ENCODE measurements around the gene ISCU.

The ISCU gene

DNA sequence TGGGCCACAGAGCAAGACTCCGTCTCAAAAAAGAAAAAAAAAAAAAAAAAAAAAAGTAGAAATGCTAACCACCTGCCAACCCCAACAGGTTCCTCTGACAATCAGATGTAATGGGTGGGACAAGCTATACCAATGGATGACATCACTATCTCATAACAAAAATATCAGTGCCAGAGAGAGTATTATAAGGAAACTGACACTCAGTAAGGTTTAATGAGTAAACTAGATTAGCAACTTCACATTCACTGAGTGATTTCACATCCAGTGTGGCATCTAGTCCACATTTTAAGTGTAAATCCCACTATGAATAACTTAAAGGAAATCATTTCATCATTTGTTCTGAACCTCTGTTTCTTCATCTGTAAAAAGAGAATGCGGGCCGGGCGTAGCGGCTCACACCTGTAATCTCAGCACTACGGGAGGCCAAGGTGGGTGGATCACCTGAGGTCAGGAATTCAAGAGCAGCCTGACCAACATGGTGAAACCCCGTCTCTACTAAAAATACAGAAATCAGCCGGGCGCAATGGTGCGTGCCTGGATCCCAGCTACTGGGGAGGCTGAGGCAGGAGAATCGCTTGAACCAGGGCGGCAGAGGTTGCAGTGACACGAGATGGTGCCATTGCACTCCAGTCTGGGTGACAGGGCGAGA is 3.3 kb upstream of the ISCU start:
- no peak overlapping the region for H3K4me3 ChIP-seq (ENCODE audit: low read depth, low read length)
- no peak for TF ChIP-seq CTCF (IDR thresholded peaks at IDR 0.05; ENCODE audit: low read depth, low read length)
- in situ Hi-C loops (cut with HindIII; ENCODE audit: low sequenced_read_pairs): no loop called here
- no peak for DNase-seq (ENCODE audit: low read depth, low spot score)

GRCh38 chr12:108559748-108560147 is 2.6 kb upstream of the ISCU start:
- TF ChIP-seq CTCF (IDR thresholded peaks at IDR 0.05; ENCODE audit: low read depth, low read length): no peak
- DNase-seq (ENCODE audit: low read depth, low spot score): no peak
- in situ Hi-C loops (cut with HindIII; ENCODE audit: low sequenced_read_pairs): no loop called here
- peak overlapping the region; percentile 99 for H3K4me3 ChIP-seq (ENCODE audit: low read depth, low read length)

DNA sequence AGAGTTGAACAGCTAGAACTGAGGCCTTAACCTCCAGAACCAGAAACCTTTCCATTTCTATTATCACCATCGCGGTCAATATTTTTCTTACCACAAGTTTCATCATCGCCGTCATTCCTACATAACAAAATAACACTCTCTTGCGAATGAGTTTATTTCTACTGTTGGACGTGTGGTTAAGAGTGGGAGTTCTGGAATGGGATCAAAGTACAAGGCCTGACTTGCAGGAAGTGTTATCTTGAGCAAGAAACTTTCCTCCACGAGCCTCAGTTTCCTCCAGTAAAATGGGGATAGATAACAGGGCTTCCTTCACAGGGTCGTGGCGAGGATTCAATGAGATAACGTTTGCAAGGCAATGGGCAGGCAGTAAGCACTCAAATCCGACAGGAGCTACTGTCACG is 2.1 kb upstream of the ISCU start:
- in situ Hi-C loops (cut with HindIII; ENCODE audit: low sequenced_read_pairs): no loop called here
- peak; percentile 37 for DNase-seq (ENCODE audit: low read depth, low spot score)
- no peak for TF ChIP-seq CTCF (IDR thresholded peaks at IDR 0.05; ENCODE audit: low read depth, low read length)

GRCh38 chr12:108560752-108561719 is 1.4 kb upstream of the ISCU start, which contains the start of gene SART3:
Gene SART3, minus strand, starts transcription at chr12:108561173. Its CDS starts 19 bp downstream, at chr12:108561154.
- DNase-seq (ENCODE audit: low read depth, low spot score): peak; percentile 93
- H3K4me3 ChIP-seq (ENCODE audit: low read depth, low read length): peak within 1 kb of the TSS; percentile 99
- TF ChIP-seq CTCF (IDR thresholded peaks at IDR 0.05; ENCODE audit: low read depth, low read length): no peak
- in situ Hi-C loops (cut with HindIII; ENCODE audit: low sequenced_read_pairs): no loop called here

More for the DNA sequence above, 2.1 kb upstream of the ISCU start:
- H3K4me3 ChIP-seq (ENCODE audit: low read depth, low read length): peak overlapping the region; percentile 99

GRCh38 chr12:108561852-108562347 is 496 bp upstream of the ISCU start:
- peak overlapping the region; percentile 99 for H3K4me3 ChIP-seq (ENCODE audit: low read depth, low read length)
- in situ Hi-C loops (cut with HindIII; ENCODE audit: low sequenced_read_pairs): no loop called here
- no peak for TF ChIP-seq CTCF (IDR thresholded peaks at IDR 0.05; ENCODE audit: low read depth, low read length)
- no peak for DNase-seq (ENCODE audit: low read depth, low spot score)

- TF ChIP-seq CTCF (IDR thresholded peaks at IDR 0.05; ENCODE audit: low read depth, low read length): peak; percentile 94
- DNase-seq (ENCODE audit: low read depth, low spot score): peak; percentile 89
- in situ Hi-C loops (cut with HindIII; ENCODE audit: low sequenced_read_pairs): no loop called here
- H3K4me3 ChIP-seq (ENCODE audit: low read depth, low read length): peak overlapping the region; percentile 89
Measured at GRCh38 chr12:108563136-108563803, 874 bp downstream of the ISCU start.
